Measurements from ENCODE around the gene C7orf57.
A peak's percentile ranks its signal among the peaks of the same experiment; 100 is the strongest.
"Not testable (repeated sequence)": the region's sequence is repeated elsewhere in the genome, so short reads cannot be mapped to it uniquely, and the experiment has no call there.

C7orf57 gene

GRCh38 chr7:48035301-48035966 lies at the start of gene C7orf57:
Gene C7orf57 (plus strand): TSS chr7:48035543. CDS start chr7:48036309, 766 bp downstream.
- DNase-seq (ENCODE audit: low read depth), result peak; percentile 74

- no peak for DNase-seq (ENCODE audit: low read depth)
These were observed 46.6 kb upstream of the C7orf57 start for GRCh38 chr7:47988496-47989386.

- DNase-seq (ENCODE audit: low read depth), result not testable (repeated sequence)
These were observed 45.5 kb upstream of the C7orf57 start for GRCh38 chr7:47989607-47990400.

GRCh38 chr7:47990592-47990991 lies 44.8 kb upstream of the C7orf57 start:
- DNase-seq (ENCODE audit: low read depth), result no peak

- DNase-seq (ENCODE audit: low read depth), result no peak
These were observed 44.1 kb upstream of the C7orf57 start for GRCh38 chr7:47991270-47991669.

DNA sequence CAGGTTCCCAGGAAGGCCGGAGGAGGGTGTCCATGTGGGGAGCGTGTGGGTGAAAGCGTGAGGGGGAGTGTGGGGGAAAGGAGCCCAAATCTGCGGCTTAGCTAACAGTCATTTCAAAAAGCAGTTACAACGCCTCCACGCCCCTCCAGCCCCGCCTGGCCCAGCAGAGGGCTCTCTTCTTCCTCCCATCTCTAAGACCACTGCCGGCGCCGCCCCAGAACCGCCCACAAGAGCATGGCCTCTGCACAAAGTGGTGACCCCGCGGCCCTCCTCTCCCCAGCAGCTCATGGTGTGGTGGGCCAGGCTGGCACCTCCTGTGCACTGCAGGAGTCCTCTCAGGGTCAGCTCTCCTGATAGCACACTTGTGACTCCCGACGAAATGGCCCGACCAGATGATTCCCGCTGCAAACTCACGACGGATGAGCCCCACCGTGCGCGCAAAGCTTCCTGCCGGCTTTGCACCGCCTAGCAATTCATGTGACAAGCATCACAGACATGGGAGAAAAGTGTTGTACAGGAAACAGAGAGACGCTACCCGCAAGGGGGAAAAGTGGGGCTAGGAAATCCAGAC lies 43.5 kb upstream of the C7orf57 start:
- DNase-seq (ENCODE audit: low read depth), result peak; percentile 79

DNA sequence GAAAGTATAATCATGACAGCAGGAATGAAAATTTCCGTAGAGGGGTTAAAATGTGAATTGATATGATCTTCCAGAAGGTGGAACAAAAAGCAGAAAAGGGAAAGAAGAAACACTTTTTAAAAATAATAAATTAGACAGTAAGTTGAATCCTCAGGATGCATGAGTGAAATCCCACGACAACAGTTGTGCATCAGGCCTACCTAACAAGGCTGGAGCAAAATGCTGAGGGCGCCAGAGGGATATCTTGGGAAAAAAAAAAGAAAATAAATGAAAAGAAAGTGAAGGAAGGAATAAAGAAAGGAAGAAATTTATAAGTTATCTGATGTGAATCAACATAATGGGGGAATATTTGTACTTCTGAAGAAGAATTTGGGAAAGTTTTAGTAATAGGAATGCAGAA lies 42.9 kb upstream of the C7orf57 start:
- DNase-seq (ENCODE audit: low read depth), result no peak

DNA sequence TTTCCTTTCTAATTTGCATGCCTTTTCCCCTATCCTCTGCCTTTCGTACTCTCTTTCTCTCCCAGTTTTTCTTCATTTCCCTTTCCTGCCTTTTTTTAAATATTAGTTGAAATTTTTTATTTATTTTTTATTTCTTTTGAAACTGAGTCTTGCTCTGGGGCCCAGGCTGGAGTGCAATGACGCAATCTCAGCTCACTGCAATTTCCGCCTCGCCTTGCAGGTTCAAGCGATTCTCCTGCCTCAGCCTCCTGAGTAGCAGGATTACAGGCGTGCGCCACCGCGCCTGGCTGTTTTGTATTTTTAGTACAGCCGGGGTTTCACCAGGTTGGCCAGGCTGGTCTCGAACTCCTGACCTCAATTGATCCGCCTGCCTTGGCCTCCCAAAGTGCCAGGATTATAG lies 35.9 kb upstream of the C7orf57 start:
- DNase-seq (ENCODE audit: low read depth), result no peak

DNA sequence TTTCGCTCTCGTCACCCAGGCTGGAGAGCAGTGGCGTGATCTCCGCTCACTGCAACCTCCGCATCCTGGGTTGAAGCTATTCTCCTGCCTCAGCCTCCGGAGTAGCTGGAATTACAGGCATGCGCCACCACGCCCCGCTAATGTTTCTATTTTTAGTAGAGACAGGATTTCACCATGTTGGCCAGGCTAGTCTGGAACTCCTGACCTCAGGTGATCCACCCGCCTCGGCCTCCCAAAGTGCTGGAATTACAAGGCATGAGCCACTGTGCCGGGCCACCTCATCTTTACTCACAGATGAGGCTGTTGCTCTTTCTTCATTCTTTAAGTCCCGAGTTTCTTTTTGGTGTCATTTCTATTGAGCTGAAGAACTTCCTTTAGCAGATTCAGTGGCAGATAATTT lies 35.2 kb upstream of the C7orf57 start:
- not testable (repeated sequence) for DNase-seq (ENCODE audit: low read depth)

DNA sequence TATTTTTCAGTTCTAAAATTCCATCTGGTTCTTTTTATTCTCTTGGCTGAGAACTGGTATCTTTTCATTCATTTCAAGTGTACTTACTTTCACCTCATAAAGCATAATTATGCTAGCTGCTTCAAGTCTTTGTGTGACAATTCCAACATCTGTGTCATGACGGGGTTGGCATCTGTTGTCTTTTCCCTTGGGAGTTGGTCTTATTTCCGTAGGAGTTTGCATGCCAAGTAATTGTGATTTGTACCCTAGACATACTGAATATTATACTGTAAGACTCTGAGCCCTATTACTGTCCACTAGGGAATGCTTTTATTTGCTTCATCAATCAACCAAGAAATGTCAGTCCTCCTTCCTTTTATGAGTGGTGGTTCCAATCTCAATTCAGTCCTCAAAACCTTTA lies 31.3 kb upstream of the C7orf57 start:
- no peak for DNase-seq (ENCODE audit: low read depth)

- no peak for DNase-seq (ENCODE audit: low read depth)
These were observed 30.7 kb upstream of the C7orf57 start for GRCh38 chr7:48004638-48005037.

DNA sequence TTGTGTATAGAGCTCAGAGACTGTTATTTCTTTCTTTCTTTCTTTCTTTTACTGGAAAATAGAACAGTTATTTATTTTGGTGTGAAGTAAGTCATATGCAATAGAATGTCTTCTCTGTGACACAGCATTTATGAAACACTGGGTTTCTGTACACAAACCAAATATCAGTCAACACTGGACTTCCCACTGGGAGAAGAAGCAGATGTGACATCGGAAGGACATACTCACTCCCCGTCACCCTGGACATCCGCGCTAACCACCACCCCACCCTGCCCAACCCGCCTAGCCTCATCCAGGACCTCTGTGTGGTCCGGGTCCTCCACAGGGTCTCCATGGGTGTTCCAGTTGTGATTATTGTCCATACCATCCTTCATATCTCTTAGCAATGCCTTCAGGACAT lies 28.5 kb upstream of the C7orf57 start:
- no peak for DNase-seq (ENCODE audit: low read depth)

- DNase-seq (ENCODE audit: low read depth), result no peak
These were observed 26.1 kb upstream of the C7orf57 start for GRCh38 chr7:48009257-48009656.

GRCh38 chr7:48009954-48010353 lies 25.4 kb upstream of the C7orf57 start:
- no peak for DNase-seq (ENCODE audit: low read depth)

GRCh38 chr7:48011323-48011722 lies 24.0 kb upstream of the C7orf57 start:
- DNase-seq (ENCODE audit: low read depth), result no peak

GRCh38 chr7:48011951-48012350 lies 23.4 kb upstream of the C7orf57 start:
- no peak for DNase-seq (ENCODE audit: low read depth)

DNA sequence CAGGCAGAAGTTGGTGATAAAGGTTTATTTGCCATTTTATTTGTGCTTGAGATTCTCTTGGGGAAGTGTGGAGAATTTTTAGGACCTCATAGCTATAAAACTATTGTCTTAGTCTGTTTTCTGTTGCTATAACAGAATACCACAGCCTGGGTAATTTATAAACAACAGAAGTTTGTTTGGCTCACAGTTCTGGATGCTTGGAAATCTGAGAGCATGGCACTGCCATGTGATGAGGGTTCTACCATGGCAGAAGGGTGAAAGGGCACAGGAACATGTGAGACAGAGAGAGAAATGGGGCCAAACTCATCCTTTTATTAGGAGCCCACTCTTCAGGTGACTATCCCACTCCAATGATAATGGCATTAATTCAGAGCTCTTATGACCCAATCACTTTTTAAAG lies 18.7 kb upstream of the C7orf57 start:
- no peak for DNase-seq (ENCODE audit: low read depth)

DNA sequence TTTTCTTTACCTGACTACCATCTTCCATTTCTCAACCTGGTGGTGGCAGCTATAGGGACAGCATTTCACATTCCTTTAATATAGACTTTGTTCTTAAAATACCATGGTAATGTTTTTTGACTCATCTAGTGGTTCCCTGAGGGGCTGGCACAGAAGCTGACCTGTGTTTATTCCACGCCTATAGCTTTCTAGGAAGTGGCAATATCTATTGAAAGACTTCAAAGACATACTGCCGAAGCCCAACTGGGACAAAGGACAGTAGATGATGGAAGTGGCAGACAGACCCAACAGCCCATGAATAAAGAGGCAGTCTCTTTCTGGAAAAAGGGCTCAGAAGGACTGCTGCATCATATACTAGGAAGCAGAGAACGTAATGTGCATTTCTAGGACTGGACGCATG lies 17.7 kb upstream of the C7orf57 start:
- DNase-seq (ENCODE audit: low read depth), result no peak

DNA sequence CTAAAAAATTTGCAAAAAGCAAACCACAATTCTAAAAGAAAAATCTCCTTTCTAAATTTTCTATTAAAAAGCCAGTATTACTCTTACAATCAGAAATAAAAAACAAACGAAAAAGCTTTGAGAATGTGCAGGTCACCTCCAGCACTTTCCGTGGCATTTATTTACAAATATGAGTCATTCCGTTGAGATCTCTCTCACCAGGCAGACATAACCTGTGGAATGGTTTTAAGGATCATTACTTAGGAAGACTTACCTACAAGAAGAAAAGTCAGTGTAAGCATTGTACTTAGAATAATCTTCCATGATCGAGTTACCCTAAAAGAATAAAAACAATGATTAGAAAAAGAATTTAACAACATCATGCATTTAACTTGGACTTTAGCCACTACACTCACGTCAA lies 9.7 kb upstream of the C7orf57 start:
- DNase-seq (ENCODE audit: low read depth), result no peak

DNA sequence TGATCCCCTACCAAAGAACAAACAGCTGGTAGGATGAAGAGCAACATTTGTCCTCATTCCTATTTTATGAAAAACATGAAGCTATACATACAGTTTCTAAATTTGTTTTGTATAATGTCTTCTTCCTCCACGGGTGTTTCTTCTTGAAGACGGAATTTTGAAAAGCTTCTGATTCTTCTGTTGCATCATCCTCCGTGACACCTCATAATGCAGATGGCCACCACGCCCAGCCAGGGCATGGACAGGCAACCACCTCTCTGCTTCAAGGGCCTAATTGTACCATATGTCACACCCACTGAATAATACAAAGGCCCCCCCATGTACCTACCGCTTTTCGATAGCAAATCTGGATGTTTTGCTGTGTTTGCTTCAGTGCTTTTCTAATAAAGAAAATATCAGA lies 6.4 kb upstream of the C7orf57 start, which contains the start of gene SUN3:
Gene SUN3, minus strand, starts transcription at position 170 of the 400 bp plus-strand sequence. Its CDS starts 169 bp downstream, at position 1.
- DNase-seq (ENCODE audit: low read depth), result no peak

DNA sequence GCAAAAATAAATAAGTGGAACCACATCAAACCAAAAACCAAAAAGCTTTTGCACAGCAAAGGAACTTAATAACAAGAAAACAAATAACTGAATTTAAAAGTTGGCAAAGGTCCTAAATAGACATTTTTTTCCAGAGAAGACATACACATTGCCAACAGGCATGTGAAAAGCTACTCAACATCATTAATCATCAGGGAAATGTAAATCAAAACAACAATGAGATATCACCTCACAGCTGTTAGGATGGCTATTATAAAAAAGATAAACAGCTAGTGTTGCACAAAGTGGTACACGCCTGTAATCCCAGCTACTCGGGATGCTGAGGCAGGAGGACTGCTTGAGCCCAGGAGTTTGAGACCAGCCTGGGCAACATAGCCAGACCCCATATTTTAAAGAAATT lies 4.2 kb upstream of the C7orf57 start:
- no peak for DNase-seq (ENCODE audit: low read depth)

GRCh38 chr7:48033922-48034321 lies 1.4 kb upstream of the C7orf57 start:
- no peak for DNase-seq (ENCODE audit: low read depth)
